ENCODE measurements around the gene FXR1. TPM values are rescaled to one million over a fixed set of nuclear protein-coding genes. Genes with fewer than 3 reads are reported as not detected.
A peak's percentile ranks its signal among the peaks of the same experiment; 100 is the strongest.
"Not testable (repeated sequence)": the region's sequence is repeated elsewhere in the genome, so short reads cannot be mapped to it uniquely, and the experiment has no call there.

FXR1 gene
- total RNA-seq, 1 experiment from 2014 or later: 245 TPM

DNA sequence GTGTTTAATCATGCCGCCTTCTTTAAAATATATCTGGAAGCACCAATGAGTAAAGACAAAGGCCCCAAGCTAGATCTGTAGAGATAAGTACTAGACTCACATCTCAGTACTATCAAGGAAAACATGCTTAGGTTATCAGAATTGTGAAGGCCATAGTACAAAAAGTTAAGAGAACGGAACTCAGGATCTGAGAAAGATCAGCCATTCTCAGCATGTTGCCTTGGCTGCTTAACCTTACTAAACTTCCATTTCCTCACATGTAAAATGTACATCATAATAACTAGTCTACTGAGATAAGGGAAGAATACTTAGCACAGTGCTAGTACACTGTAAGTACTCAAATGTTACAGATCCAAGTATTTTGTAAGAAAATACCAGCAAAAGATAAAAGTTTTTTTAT, 69.4 kb downstream of the FXR1 start:
- H3K4me1 Mint-ChIP-seq: peaks cover 9% of the 10 kb centered on the region
- no peak for ATAC-seq
- no peaks in the 10 kb centered on the region for H3K27me3 Mint-ChIP-seq (ENCODE audit: low read depth)
- CTCF ChIA-PET: no interaction called here
- peaks cover 17% of the 10 kb centered on the region for H3K36me3 Mint-ChIP-seq
- TF ChIP-seq IRF2 (CRISPR knock-in tag; IDR thresholded peaks at IDR 0.05; ENCODE audit: borderline replicate concordance, low read depth) (no peak), TEAD1 (CRISPR knock-in tag; IDR thresholded peaks at IDR 0.05) (no peak)
- no peak for DNase-seq (ENCODE audit: low spot score)
- no peaks in the 10 kb centered on the region for H3K9me3 Mint-ChIP-seq
- peak overlapping the region; percentile 86 for H3K27ac Mint-ChIP-seq
- H3K4me3 Mint-ChIP-seq: no peak overlapping the region
- POLR2A ChIA-PET: no interaction called here

- no peak overlapping the region for H3K4me3 Mint-ChIP-seq
- TF ChIP-seq ZNF512 (CRISPR knock-in tag; IDR thresholded peaks at IDR 0.05; ENCODE audit: borderline replicate concordance): no peak
- TF ChIP-seq, protein P1, sequence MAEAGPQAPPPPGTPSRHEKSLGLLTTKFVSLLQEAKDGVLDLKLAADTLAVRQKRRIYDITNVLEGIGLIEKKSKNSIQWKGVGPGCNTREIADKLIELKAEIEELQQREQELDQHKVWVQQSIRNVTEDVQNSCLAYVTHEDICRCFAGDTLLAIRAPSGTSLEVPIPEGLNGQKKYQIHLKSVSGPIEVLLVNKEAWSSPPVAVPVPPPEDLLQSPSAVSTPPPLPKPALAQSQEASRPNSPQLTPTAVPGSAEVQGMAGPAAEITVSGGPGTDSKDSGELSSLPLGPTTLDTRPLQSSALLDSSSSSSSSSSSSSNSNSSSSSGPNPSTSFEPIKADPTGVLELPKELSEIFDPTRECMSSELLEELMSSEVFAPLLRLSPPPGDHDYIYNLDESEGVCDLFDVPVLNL (CRISPR knock-in tag; IDR thresholded peaks at IDR 0.05; ENCODE audit: borderline replicate concordance, low read depth): no peak
- DNase-seq (ENCODE audit: low spot score) (no peak), ATAC-seq (no peak)
- ChIA-PET CTCF (no interaction called here), POLR2A (no interaction called here)
- H3K27me3 Mint-ChIP-seq (ENCODE audit: low read depth): no peaks in the 10 kb centered on the region
- peak overlapping the region; percentile 47 for H3K27ac Mint-ChIP-seq
- H3K9me3 Mint-ChIP-seq: no peaks in the 10 kb centered on the region
- peaks cover 9% of the 10 kb centered on the region for H3K4me1 Mint-ChIP-seq
- peaks cover 23% of the 10 kb centered on the region for H3K36me3 Mint-ChIP-seq
Measured at GRCh38 chr3:180983136-180983535, 70.7 kb downstream of the FXR1 start.

- CTCF ChIA-PET; H3K9me3 Mint-ChIP-seq; POLR2A ChIA-PET; DNase-seq (ENCODE audit: low spot score); ATAC-seq; H3K27ac Mint-ChIP-seq; H3K27me3 Mint-ChIP-seq (ENCODE audit: low read depth); H3K4me3 Mint-ChIP-seq: not testable (repeated sequence)
- H3K4me1 Mint-ChIP-seq: peaks cover 13% of the 10 kb centered on the region
- H3K36me3 Mint-ChIP-seq: peaks cover 23% of the 10 kb centered on the region
Measured at GRCh38 chr3:180986366-180986765, 73.9 kb downstream of the FXR1 start.

GRCh38 chr3:180987344-180987743, 74.9 kb downstream of the FXR1 start:
- H3K36me3 Mint-ChIP-seq: peaks cover 23% of the 10 kb centered on the region
- DNase-seq (ENCODE audit: low spot score) (no peak), ATAC-seq (no peak)
- peaks cover 6% of the 10 kb centered on the region for H3K4me1 Mint-ChIP-seq
- H3K27ac Mint-ChIP-seq: no peak overlapping the region
- ChIA-PET POLR2A (no interaction called here), CTCF (no interaction called here)
- no peaks in the 10 kb centered on the region for H3K9me3 Mint-ChIP-seq
- no peak for TF ChIP-seq FOXP4 (CRISPR knock-in tag; IDR thresholded peaks at IDR 0.05)
- TF ChIP-seq ERG (CRISPR knock-in tag; IDR thresholded peaks at IDR 0.05): no peak
- TF ChIP-seq, protein P2, sequence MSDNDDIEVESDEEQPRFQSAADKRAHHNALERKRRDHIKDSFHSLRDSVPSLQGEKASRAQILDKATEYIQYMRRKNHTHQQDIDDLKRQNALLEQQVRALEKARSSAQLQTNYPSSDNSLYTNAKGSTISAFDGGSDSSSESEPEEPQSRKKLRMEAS (CRISPR knock-in tag; IDR thresholded peaks at IDR 0.05): no peak
- no peak for TF ChIP-seq GABPB1 (CRISPR knock-in tag; IDR thresholded peaks at IDR 0.05)
- TF ChIP-seq TEAD4 (CRISPR knock-in tag; IDR thresholded peaks at IDR 0.05): no peak
- TF ChIP-seq, protein P3, sequence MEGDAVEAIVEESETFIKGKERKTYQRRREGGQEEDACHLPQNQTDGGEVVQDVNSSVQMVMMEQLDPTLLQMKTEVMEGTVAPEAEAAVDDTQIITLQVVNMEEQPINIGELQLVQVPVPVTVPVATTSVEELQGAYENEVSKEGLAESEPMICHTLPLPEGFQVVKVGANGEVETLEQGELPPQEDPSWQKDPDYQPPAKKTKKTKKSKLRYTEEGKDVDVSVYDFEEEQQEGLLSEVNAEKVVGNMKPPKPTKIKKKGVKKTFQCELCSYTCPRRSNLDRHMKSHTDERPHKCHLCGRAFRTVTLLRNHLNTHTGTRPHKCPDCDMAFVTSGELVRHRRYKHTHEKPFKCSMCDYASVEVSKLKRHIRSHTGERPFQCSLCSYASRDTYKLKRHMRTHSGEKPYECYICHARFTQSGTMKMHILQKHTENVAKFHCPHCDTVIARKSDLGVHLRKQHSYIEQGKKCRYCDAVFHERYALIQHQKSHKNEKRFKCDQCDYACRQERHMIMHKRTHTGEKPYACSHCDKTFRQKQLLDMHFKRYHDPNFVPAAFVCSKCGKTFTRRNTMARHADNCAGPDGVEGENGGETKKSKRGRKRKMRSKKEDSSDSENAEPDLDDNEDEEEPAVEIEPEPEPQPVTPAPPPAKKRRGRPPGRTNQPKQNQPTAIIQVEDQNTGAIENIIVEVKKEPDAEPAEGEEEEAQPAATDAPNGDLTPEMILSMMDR (IDR thresholded peaks at IDR 0.05): no peak
- TF ChIP-seq, protein P4, sequence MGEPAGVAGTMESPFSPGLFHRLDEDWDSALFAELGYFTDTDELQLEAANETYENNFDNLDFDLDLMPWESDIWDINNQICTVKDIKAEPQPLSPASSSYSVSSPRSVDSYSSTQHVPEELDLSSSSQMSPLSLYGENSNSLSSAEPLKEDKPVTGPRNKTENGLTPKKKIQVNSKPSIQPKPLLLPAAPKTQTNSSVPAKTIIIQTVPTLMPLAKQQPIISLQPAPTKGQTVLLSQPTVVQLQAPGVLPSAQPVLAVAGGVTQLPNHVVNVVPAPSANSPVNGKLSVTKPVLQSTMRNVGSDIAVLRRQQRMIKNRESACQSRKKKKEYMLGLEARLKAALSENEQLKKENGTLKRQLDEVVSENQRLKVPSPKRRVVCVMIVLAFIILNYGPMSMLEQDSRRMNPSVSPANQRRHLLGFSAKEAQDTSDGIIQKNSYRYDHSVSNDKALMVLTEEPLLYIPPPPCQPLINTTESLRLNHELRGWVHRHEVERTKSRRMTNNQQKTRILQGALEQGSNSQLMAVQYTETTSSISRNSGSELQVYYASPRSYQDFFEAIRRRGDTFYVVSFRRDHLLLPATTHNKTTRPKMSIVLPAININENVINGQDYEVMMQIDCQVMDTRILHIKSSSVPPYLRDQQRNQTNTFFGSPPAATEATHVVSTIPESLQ (CRISPR knock-in tag; IDR thresholded peaks at IDR 0.05): no peak
- TF ChIP-seq ZNF396 (CRISPR knock-in tag; IDR thresholded peaks at IDR 0.05; ENCODE audit: borderline replicate concordance): no peak
- TF ChIP-seq, protein P5, sequence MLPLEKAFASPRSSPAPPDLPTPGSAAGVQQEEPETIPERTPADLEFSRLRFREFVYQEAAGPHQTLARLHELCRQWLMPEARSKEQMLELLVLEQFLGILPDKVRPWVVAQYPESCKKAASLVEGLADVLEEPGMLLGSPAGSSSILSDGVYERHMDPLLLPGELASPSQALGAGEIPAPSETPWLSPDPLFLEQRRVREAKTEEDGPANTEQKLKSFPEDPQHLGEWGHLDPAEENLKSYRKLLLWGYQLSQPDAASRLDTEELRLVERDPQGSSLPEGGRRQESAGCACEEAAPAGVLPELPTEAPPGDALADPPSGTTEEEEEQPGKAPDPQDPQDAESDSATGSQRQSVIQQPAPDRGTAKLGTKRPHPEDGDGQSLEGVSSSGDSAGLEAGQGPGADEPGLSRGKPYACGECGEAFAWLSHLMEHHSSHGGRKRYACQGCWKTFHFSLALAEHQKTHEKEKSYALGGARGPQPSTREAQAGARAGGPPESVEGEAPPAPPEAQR (CRISPR knock-in tag; IDR thresholded peaks at IDR 0.05): no peak
- TF ChIP-seq NR1H2 (CRISPR knock-in tag; IDR thresholded peaks at IDR 0.05): no peak
- no peak for TF ChIP-seq ZNF219 (CRISPR knock-in tag; IDR thresholded peaks at IDR 0.05; ENCODE audit: borderline replicate concordance)
- H3K4me3 Mint-ChIP-seq: no peak overlapping the region; the same call in 1 of the 2 replicates
- H3K27me3 Mint-ChIP-seq (ENCODE audit: low read depth): no peaks in the 10 kb centered on the region; the same call in 1 of the 2 replicates
